ENCODE data around the gene TSPO2.

TSPO2 gene

GRCh38 chr6:41021832-41022231 lies 20.4 kb upstream of the TSPO2 start:
- Histone ChIP-seq H3K9me3 (ENCODE audit: low read length) (no peaks in the 10 kb centered on the region), H3K4me1 (ENCODE audit: insufficient read depth, low read length, severe bottlenecking) (no peaks in the 10 kb centered on the region), H4K20me1 (ENCODE audit: insufficient read depth, low read length) (no peaks in the 10 kb centered on the region), H3K27ac (ENCODE audit: low read depth, low read length, poor library complexity, severe bottlenecking) (no peak overlapping the region), H3K36me3 (ENCODE audit: insufficient read depth, low read length) (no peaks in the 10 kb centered on the region), H3F3A (ENCODE audit: insufficient read depth, low read length) (no peaks in the 10 kb centered on the region), H2AFZ (ENCODE audit: low read length) (no peak overlapping the region), H3K27me3 (ENCODE audit: insufficient read depth, low read length) (no peaks in the 10 kb centered on the region), H3K4me3 (ENCODE audit: low read depth, low read length, poor library complexity, severe bottlenecking) (no peak overlapping the region), H3K4me2 (ENCODE audit: low read length) (no peak overlapping the region), H3K79me2 (ENCODE audit: insufficient read depth, low read length) (no peaks in the 10 kb centered on the region), H3K9ac (ENCODE audit: low read length) (no peak overlapping the region), H3K9me2 (ENCODE audit: low read depth, low read length) (no peaks in the 10 kb centered on the region)
- TF ChIP-seq CTCF (IDR thresholded peaks at IDR 0.05; ENCODE audit: low read length) = no peak
- no peak for TF ChIP-seq EZH2 (IDR thresholded peaks at IDR 0.05; ENCODE audit: borderline replicate concordance, low read length)

GRCh38 chr6:41022294-41022693 lies 20.0 kb upstream of the TSPO2 start:
- H3K9ac ChIP-seq (ENCODE audit: low read length) = no peak overlapping the region
- no peak overlapping the region for H2AFZ ChIP-seq (ENCODE audit: low read length)
- no peaks in the 10 kb centered on the region for H3F3A ChIP-seq (ENCODE audit: insufficient read depth, low read length)
- H4K20me1 ChIP-seq (ENCODE audit: insufficient read depth, low read length) = no peaks in the 10 kb centered on the region
- H3K4me3 ChIP-seq (ENCODE audit: low read depth, low read length, poor library complexity, severe bottlenecking) = no peak overlapping the region
- H3K9me3 ChIP-seq (ENCODE audit: low read length) = no peaks in the 10 kb centered on the region
- no peaks in the 10 kb centered on the region for H3K4me1 ChIP-seq (ENCODE audit: insufficient read depth, low read length, severe bottlenecking)
- no peak overlapping the region for H3K4me2 ChIP-seq (ENCODE audit: low read length)
- no peaks in the 10 kb centered on the region for H3K27me3 ChIP-seq (ENCODE audit: insufficient read depth, low read length)
- H3K36me3 ChIP-seq (ENCODE audit: insufficient read depth, low read length) = no peaks in the 10 kb centered on the region
- H3K27ac ChIP-seq (ENCODE audit: low read depth, low read length, poor library complexity, severe bottlenecking) = no peak overlapping the region
- H3K79me2 ChIP-seq (ENCODE audit: insufficient read depth, low read length) = no peaks in the 10 kb centered on the region
- no peak for TF ChIP-seq CTCF (IDR thresholded peaks at IDR 0.05; ENCODE audit: low read length)
- no peak for TF ChIP-seq EZH2 (IDR thresholded peaks at IDR 0.05; ENCODE audit: borderline replicate concordance, low read length)
- H3K9me2 ChIP-seq (ENCODE audit: low read depth, low read length) = no peaks in the 10 kb centered on the region

- Histone ChIP-seq H3K4me2 (ENCODE audit: low read length) (no peak overlapping the region), H3K4me1 (ENCODE audit: insufficient read depth, low read length, severe bottlenecking) (peaks cover 6% of the 10 kb centered on the region), H2AFZ (ENCODE audit: low read length) (no peak overlapping the region), H3K9me2 (ENCODE audit: low read depth, low read length) (no peaks in the 10 kb centered on the region), H3K27ac (ENCODE audit: low read depth, low read length, poor library complexity, severe bottlenecking) (no peak overlapping the region), H3K27me3 (ENCODE audit: insufficient read depth, low read length) (no peaks in the 10 kb centered on the region), H3K9ac (ENCODE audit: low read length) (no peak overlapping the region), H3K79me2 (ENCODE audit: insufficient read depth, low read length) (no peaks in the 10 kb centered on the region), H4K20me1 (ENCODE audit: insufficient read depth, low read length) (no peaks in the 10 kb centered on the region), H3K4me3 (ENCODE audit: low read depth, low read length, poor library complexity, severe bottlenecking) (no peak overlapping the region), H3K9me3 (ENCODE audit: low read length) (no peaks in the 10 kb centered on the region), H3F3A (ENCODE audit: insufficient read depth, low read length) (no peaks in the 10 kb centered on the region), H3K36me3 (ENCODE audit: insufficient read depth, low read length) (no peaks in the 10 kb centered on the region)
- no peak for TF ChIP-seq CTCF (IDR thresholded peaks at IDR 0.05; ENCODE audit: low read length)
- TF ChIP-seq EZH2 (IDR thresholded peaks at IDR 0.05; ENCODE audit: borderline replicate concordance, low read length) = no peak
Measured at GRCh38 chr6:41023114-41023513, 19.2 kb upstream of the TSPO2 start.
